ENCODE measurements around the gene VPS8.
"Not testable (repeated sequence)": the region's sequence is repeated elsewhere in the genome, so short reads cannot be mapped to it uniquely, and the experiment has no call there.

Gene VPS8

GRCh38 chr3:184927796-184928315 lies 115.9 kb downstream of the VPS8 start:
- no peak for DNase-seq

- no peak for DNase-seq
Observed at GRCh38 chr3:184932777-184933176, 120.8 kb downstream of the VPS8 start.

DNA sequence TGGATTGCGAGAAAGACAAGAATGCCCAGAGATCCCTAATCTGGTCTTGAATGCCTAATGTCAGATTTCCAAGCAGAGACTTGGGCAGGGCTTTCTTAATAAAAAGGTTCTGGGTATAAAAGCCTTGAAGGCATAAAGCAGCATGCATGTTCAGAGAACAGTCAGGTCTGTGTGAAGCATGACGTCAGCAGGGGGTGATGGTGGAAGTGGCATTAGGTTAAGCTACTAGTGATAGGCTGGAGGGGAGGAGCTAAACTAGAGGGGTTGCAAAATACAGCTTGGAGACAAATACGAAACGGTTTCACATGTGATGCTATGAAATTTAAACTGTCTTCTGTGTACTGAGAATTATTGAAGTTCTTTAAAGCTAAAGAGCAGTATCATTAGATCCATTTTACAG lies 125.6 kb downstream of the VPS8 start:
- DNase-seq = no peak

- no peak for DNase-seq
Observed at GRCh38 chr3:184941408-184941807, 129.4 kb downstream of the VPS8 start.

- peak in 1 of 4 experiments; percentile 4 for DNase-seq
Observed at GRCh38 chr3:184942735-184943134, 130.8 kb downstream of the VPS8 start.

DNA sequence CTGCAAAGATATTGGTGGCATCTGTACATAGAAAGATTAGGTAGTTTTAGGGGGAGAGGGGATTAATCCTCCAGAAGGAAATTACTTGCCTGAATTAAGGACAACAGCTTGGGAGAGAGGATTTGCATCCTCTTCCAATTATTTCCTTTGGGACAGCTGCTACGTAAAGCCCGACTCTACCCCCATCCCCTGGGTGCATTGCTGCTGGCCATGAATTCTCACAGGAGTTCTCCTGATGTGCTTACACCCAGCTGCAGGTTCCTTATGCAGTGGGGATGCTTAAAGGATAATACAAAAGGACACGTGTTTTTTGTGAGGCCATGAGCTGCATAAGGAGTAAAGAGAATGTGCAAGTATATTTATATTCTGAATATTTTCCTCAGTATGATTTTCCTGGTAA lies 132.3 kb downstream of the VPS8 start:
- no peak for DNase-seq

GRCh38 chr3:184945886-184946625 lies 134.1 kb downstream of the VPS8 start:
- DNase-seq = no peak

DNA sequence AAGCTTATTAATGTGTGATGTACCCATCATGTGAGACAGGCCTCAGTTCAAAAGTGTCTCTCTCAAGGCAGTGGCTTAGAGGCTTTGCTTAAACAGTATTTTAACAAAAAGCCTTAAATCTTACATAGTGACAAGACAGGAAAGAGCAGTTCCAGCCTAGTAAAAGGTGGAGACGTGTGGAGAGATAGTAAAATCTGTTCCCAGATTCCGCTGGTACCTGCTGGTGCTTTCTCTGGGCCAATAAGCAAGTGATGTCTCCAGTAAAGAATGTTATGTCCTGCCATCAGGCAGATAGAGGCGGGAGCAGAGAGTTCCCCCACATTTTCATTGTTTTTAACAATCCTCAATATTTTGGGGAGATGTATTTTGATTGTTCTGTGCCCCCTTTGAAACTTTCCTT lies 135.0 kb downstream of the VPS8 start:
- no peak for DNase-seq

DNA sequence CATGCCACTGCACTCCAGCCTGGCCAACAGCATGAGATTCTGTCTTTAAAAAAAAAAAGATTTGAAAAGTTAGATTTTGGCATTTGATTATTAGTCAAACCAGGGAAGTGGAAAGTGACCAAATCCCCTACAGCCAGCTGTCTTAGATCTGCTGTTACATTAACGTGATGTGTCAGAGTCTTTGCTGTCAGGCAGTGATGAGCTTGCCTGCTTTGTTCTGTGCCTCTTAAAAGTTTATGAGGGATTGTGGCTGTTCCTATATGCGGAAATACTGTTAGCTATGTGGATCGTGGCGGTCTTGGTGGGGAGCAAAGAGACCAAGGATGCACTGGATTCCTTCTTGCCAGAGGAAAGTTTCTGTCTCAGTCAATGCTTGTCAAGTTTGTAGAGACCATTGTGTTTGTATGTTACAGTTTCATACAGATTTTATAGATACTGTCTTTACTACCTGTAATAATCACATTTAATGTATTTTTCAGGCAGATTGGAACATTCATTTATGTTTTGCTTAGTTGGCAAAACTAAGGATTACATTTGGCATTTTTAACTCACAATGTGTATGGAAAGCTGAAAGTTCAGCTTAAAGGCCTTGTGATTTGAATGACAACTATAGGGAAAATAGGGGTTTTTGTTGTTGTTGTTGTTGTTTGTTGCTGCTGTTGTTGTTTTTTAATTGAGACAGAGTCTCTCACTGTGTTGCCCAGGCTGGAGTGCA lies 137.4 kb downstream of the VPS8 start:
- DNase-seq = no peak

DNA sequence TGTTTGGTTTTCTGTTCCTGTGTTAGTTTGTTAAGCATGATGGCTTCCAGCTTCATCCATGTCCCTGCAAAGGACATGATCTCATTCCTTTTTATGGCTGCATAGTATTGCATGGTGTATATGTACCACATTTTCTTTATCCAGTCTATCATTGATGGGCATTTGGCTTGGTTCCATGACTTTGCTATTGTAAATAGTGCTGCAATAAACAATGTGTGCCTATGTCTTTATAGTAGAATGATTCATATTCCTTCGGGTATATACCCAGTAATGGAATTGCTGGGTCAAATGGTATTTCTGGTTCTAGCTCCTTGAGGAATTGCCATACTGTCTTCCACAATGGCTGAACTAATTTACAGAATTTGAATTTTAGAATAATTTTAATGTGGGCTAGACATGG lies 138.8 kb downstream of the VPS8 start:
- DNase-seq = not testable (repeated sequence)

DNA sequence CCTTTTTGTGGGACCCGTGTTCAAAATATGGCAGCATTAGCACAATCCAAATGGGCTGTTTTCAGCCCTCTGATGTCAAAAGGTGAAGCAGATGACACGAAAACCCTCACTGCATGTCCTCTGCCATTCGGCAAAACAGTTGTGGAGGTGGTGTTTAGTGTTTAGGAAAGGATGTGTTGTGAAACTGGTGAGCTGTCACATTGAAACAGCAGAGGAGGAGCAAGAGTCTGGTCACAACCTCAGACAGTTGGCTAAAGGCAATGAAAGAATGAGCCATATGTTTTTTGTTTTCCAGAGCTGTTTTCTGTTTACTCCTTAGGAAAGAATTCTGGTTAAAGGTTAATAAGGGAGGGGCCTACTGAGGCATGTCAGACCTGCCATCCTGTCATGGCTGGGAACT lies 140.7 kb downstream of the VPS8 start:
- peak in 2 of 4 experiments; percentile 7 to 14 for DNase-seq

- DNase-seq = no peak
Observed at GRCh38 chr3:184953401-184953800, 141.4 kb downstream of the VPS8 start.

- DNase-seq = no peak
Observed at GRCh38 chr3:184954251-184954650, 142.3 kb downstream of the VPS8 start.

DNA sequence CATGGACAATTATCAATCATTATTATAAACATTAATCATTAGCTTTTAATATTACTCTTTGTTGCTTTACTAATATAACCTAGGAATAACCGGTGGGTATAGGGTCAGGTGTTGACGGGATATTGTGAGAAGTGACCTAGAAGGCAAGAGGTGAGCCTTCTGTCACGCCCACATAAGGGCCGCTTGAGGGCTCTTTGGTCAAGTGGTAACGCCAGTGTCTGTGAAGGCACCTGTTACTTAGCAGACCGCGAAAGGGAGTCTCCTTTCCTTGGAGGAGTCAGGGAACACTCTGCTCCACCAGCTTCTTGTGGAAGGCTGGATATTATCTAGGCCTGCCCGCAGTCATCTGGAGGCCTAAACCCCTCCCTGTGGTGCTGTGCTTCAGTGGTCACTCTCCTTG lies 142.9 kb downstream of the VPS8 start:
- DNase-seq = not testable (repeated sequence)

DNA sequence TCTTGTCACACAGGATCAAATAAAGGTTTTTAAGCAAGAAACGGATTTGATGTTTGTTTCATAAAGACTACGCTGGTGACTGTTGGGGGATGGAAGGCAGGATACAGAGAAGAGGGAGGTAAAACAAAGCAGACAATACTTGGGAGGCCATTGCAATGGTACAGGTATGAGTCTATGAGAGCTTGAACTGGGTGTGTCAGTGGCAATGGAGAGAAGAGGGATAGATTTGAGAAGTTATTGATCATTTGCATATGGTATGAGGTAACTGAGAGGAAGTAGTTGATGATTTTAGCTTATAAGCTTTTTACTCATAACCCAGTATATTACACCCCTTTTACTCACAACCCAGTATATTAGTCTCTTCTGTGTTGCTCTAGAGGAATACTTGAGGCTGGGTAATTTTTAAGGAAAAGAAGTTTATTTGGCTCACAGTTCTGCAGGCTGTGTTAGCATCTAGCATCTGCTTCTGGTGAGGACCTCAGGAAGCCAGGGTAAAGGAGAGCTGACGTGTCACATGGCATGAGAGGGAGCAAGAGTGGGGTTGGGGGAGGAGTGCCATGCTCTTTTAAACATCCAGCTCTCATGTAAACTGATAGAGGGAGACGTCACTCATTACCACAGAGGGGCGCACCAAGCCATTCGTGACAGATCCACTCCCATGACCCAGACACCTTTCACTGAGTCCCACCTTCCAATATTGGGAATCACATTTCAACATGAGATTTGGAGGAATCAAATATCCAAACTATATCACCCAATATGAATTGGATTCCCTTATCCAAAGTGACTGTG lies 153.9 kb downstream of the VPS8 start:
- no peak for DNase-seq

- peak in 2 of 4 experiments; percentile 11 to 12 for DNase-seq
Observed at GRCh38 chr3:184968115-184968514, 156.1 kb downstream of the VPS8 start.

DNA sequence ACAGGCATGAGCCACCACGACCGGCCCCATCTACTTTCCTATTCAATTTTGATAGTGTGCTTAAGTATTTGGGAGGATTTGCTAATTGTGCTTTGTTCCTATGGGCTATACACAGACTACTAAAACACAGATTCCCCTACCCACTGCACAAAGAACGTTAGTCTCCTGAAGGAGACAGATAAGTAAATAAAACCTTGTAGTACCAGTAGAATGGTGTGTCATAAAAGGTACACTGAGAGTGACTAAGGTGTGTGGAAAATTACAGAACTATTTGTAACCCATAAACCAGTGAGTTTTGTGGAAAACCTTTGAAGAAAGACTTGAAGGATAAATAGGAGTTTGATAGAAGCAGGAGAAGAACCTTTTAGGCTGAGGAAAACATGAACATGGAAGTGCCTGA lies 158.2 kb downstream of the VPS8 start:
- no peak for DNase-seq

GRCh38 chr3:184977796-184978195 lies 165.8 kb downstream of the VPS8 start:
- no peak for DNase-seq

DNA sequence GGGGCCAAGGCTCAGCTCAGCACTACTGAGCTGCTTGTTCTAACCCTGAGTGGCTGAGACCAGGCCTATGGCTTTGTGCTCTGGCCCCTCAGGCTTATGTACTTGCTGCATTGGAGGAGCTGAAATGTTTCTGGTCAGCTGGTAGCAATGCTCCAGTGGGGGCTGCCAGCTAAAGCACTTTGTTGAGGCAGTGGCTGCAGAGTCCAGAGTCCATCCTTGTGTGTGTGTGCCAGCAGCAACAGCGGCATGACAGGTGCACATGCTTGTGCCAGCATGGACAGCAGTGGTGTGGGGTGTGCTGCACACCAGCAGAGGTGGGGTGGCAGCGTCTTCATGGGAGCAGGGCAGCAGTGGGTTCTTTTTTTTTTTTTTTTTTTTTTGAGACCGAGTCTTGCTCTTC lies 169.1 kb downstream of the VPS8 start:
- no peak for DNase-seq

- no peak for DNase-seq
Observed at GRCh38 chr3:184982076-184982475, 170.1 kb downstream of the VPS8 start.

DNA sequence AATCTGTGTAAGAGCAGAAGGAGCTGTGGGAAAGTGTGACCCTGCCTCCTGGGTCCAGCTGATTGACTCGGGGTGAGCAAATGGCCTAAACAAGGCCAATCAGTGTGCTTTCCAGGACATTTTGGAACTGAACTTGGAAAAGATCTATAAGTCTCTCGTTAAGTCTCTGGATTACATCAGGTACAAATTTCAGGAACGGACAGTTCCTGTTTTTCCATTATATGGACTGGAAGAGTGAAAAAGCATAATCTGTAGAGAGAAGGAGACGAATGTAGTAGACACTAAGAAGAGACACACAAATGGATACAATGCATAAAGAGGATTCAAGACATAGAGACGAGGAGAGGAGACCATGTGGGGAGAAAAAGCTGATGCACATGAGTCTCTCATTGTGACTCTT lies 173.6 kb downstream of the VPS8 start:
- DNase-seq = no peak

DNA sequence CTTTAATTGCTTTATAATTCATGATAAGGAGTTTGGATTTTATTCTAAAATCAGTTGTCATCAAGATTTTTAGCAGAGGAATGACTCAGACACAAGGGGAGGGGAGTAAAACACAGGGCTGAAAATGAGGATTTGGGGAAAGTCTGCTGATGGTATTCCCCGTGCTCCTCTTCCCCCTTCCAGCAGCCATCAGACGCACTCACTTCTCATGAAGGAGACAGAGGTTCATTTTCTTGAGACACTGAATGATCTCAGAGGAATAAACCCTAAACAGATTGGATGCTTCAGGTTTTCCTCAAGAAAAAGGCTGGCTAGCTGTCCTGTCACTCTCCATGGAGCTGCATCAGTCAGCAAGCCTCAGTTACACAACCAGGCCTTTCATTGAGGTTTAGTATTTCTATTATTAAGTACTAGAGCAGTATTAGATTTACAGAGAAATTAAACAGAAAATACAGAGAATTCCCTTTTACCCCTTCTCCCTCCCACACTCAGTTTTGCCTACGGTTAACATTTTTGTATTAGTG lies 174.5 kb downstream of the VPS8 start:
- DNase-seq = peak in 2 of 4 experiments; percentile 2 to 3

- DNase-seq = no peak
Observed at GRCh38 chr3:184993394-184993793, 181.4 kb downstream of the VPS8 start.
